G401 (cell line): ENCODE results near the gene TWF1. TPM values are rescaled to one million over a fixed set of nuclear protein-coding genes. Genes with fewer than 3 reads are reported as not detected.
A peak's percentile ranks its signal among the peaks of the same experiment; 100 is the strongest.
"Not testable (repeated sequence)": the region's sequence is repeated elsewhere in the genome, so short reads cannot be mapped to it uniquely, and the experiment has no call there.

Experiments
- DNase-seq: peaks from one replicate; pipeline ENCODE4 v3.0.0-alpha.2; 2015; ENCODE audit warnings: low spot score
- in situ Hi-C: cut with HindIII; loops from 2 replicates; pipeline ENCODE4 v1.10.0; 2016; ENCODE audit warnings: low sequenced_read_pairs, mixed read lengths
- total RNA-seq: library from RNA; depleted of rRNA; stranded (reverse); fragments of >200 nt; shearing (Covaris generic); gene quantifications from 2 replicates; pipeline ENCODE4 v1.2.3, GENCODE V29; 2014

TWF1 gene
- total RNA-seq, 1 experiment from 2014 or later: 173 TPM

DNA sequence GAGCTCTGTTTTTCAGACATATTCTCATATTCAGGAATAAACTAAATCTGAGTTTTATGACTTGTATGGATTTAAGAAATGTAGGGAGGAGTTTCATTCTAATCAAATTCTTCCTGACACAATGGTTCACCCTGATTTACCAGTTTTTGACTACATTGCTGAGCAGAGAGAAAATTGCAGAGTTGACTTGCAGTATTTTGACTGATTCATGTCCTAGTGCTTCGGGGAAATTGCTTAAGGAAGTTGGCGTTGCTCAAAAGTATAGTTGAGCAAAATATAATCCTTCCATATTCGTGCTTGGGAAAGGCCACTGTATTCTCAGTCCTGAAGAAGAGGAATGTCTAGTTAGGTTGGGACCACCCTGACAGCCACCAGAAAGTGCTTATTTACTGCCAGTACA, 1.3 kb upstream of the TWF1 start:
- in situ Hi-C loops: no loop called here
- DNase-seq: no peak

DNA sequence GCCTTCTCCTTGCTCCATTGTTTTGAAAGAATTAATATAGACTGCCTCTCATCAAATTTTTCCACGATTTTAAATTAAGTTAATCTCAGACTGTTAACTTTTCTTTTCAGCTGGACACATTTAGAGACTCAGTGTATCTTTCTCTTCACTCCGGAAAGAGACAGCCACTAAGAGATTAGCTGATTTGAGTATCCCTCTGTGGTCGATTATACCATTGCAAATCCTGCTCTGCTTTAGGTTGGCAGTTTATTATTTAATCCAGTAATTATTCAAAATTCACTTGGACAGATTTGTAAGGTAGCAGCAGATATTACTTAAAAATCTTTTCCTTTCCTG, 588 bp upstream of the TWF1 start:
- no peak for DNase-seq
- in situ Hi-C loops: no loop called here

DNA sequence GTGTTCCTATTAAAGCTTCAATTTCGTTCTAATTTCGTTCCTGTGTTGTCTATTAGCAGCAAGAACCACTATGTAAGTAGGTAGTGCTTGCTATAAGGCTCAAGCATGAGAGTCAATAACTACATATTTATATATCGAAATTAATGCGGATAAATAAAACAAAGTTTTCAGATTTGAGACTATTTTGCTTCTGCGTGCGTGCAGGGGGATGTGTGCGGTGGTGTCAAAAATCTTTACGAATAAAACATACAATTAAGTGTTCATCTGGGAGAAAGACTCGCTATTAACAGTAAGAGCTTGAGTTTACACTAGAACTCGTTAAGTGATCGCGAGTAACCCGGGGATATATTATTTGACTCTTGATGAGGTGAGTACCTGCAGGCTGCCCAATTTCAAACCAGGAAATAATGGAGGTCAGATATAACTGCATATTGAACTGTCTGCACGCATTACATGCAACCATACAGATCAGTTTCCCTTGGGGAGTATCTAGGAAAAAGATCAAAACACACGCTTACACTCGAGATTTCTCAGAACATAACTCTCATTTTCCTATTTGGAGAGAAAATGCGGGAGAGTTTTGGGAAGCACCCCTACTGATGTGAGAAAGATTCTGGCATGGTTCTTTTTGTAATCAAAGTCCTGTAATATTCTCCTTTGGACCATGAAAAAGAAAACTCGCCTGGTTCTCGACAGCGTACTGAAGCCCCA, 813 bp downstream of the TWF1 start:
- DNase-seq: no peak
- in situ Hi-C loops: no loop called here

DNA sequence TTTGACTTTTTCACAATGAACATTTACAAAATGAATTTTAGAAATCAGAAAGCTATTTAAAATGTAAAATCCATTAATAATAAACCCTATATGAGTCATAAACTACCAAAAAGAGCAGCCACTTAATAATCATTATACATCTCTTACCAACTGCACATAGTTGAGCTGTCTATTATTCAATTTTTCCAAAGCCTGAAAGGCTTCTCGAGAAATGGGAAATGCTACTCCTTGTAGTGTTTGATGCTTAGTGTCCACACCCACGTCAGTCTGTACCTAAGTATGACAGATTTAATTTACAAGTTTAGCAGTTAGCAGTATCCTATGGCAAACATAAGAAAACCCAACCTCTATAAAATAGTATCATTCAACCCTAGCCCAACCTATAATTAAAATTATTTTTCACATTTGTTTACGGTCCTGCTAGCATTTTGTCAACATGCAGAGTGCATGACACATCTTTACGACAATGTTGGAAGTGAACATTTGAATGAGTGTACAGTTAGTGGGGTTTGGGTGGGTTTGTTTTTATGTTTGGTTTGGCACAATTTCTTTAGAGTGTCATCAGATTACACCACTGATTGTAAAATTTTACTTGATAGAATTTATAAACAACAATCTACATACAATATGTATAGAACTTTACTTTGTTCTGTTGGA, 8.4 kb downstream of the TWF1 start:
- DNase-seq: no peak
- in situ Hi-C loops: no loop called here

DNA sequence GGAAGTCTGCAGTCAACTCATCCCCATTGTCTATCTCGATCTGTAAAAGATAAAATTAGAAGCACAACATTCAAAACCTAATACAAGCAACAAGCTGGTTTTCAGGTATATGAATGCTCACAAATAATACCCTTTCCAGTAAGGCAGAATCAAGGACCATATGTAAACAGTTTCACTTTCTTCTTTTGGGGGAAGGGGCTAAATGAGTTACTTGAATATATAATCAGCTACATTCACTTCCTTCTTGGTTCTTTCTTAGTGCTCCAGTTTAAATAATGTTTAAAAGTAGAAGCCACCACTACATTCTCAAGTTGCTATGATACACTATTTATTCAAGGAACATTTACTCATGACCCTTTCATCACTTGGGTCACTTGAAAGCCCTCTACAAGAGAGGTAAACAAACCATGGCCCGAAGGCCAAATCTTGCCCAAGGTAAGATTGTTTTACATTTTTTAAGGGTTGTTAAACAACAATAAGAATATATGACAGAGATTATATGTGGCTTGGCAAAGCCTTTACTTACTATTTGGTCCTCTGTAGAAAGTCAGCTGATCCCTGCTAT, 10.3 kb downstream of the TWF1 start:
- in situ Hi-C loops: no loop called here
- DNase-seq: no peak

DNA sequence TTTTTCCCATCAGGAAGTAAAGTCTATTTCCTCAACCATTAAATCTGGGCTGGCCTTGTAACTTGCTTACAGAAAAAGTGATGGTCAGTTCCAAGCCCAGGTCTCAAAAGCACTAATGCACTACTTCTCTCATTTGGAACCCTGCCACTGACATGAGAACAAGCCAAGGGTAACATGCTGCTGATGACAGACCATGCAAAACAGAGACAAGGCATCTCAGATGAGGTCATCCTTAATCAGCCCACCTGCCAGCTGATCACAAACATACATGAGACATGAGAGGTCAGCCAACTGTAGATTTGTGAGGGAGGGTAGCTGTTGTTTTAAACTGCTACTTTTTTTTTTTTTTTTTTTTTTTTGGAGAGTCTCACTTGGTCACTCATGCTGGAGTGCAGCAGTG, 16.2 kb downstream of the TWF1 start:
- in situ Hi-C loops: no loop called here
- DNase-seq: no peak

DNA sequence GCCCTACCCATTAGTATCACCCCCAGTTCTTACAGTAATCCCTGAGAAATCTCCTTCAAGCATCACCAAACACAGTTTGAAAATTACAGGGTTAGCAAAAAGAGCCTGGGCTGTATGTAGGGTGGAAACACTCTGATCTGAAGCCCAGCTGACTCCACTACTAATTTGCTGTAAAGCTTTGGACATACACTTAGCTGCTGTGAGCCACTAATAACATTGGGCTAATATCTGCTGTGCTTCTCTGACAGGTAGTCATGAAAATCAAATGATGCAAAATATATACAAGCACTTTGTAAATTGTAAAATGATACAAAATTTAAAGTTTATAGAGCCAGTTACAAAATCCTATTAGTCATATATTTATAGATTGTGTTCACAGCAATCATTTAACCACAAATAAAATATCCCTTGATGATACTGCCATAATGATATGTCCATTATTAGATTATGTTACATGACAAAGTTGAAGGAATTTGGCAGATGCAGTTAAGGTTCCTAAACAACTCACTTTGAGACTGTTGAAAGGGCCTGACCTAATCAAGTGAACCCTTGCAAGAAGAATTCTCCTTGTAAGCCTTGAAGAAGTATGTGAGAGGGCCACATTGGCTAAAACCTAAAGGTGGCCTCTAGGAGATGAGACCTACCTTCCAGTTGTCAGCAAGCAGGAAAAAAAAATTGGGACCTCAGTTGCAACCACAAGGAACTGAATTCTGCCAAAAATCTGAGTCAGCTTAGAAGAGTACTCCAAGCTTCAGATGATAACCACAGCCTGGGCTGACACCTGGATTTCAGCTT, 19.0 kb downstream of the TWF1 start:
- no peak for DNase-seq
- in situ Hi-C loops: no loop called here

DNA sequence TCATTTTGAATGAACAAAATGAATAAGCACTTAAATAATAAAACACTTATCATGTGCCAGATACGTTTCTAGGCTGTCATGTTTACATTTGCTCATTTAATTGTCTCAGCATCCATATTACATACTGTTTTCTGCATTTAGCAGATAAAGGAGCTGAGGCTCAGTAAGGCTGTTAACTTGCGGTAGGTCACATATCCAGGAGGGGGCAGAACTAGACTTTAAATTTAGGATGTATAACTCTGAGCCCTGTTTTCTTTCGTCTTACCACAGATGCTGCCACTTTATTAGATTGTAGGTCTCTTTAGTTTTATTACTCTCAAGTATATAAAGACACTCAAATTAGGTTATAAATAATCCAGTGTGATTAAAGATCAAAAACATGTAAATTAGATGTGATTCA, 29.6 kb downstream of the TWF1 start:
- peak; percentile 28 for DNase-seq
- in situ Hi-C loops: no loop called here

DNA sequence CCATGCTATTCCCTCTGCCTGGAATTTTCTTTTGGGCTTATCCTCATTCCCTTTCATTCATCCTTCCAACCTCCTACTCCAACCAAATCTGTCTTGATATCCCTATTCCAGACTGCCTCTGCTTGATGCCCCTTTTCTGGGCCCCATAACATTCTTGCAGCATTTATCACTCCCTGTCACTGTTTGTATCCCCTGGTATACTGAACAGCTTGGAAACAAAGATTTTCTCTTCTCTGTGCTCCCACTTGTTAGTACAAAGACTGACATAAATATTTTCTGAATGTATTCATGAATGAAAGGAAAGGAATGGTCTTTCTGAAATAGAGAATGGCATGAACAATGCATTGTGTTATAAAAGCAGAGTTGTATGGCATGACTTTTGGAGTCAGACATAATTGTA, 39.8 kb downstream of the TWF1 start:
- in situ Hi-C loops: loop anchor here (10.0 kb wide), 1 partner anchor 119 kb away; no protein-coding TSS in a partner anchor
- DNase-seq: no peak

DNA sequence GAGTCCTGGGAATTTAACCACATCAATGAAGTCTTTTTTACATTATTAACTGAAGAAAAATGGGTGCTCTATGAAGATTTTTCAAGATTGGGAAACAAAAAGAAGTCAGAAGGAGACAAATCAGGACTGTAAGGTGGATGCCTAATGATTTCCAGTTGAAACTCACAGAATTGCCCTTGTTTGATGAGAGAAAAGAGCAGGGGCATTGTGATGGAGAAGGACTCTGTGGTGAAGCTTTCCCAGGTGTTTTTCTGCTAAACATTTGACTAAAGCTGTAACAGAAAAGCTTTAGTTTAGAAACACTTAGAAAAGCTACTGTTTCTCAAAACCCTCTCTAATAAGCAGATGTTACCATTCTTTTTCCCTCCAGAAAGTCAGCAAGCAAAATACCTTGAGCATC, 41.6 kb downstream of the TWF1 start:
- in situ Hi-C loops: loop anchor here (10.0 kb wide), 1 partner anchor 120 kb away; no protein-coding TSS in a partner anchor
- no peak for DNase-seq

DNA sequence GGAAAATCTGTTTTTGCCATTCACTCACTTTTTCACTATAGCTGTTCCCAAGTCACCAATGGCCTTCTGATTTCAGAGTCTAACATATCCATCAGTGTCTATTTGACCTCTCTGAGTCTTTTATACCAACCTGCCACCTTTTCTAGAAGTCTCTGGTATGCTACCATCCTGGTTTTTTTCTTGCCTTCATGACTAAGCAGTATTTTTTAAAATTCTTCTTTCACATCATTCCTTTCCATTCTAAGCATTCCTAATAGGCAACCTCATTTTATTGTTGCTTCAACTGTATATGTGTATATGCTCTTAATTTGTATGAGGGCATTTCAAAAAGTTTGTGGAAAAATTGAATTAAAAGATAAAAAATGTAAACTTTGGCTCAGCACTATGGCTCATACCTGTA, 42.3 kb downstream of the TWF1 start:
- DNase-seq: no peak
- in situ Hi-C loops: loop anchor here (10.0 kb wide), 1 partner anchor 121 kb away; no protein-coding TSS in a partner anchor

DNA sequence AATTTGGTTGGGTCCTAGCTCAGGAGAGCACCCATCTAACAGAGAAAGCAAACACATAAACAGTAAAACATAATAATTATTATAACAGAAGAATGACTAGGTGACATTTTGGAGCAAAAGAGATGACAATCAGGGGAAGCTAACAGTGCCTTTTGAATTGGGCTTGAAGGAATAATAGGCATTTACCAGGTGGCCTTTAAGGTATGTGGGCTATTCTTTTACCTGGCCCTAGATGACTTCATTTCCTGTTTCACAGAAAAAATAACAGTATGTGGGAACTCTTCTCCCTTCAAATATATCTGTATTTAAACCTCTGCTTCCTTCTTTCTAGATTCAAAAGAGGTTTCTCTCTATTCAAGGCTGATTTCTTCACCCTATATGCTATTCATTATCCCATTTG, 43.5 kb downstream of the TWF1 start:
- DNase-seq: no peak
- in situ Hi-C loops: loop anchor here (10.0 kb wide), 1 partner anchor 122 kb away; no protein-coding TSS in a partner anchor

DNA sequence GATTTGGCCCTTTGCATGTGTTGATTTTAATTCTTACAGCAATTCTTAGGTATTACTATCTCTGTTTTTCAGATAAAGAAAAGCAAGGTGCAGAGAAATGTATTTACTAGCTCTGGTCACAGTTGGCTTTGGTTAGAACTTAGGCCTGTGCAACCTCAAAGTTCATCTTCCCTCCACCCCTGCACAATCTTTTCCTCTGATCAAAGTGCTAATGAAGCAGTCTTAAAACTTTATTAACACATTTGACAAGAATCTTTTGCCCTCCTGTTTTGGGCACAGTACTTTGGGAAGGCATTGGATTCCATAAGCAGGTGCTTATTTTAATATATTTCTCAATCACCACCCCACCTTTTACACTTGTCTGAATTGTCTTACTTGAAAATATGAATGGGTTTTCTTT, 44.6 kb downstream of the TWF1 start:
- in situ Hi-C loops: loop anchor here (10.0 kb wide), 1 partner anchor 123 kb away; no protein-coding TSS in a partner anchor
- no peak for DNase-seq

DNA sequence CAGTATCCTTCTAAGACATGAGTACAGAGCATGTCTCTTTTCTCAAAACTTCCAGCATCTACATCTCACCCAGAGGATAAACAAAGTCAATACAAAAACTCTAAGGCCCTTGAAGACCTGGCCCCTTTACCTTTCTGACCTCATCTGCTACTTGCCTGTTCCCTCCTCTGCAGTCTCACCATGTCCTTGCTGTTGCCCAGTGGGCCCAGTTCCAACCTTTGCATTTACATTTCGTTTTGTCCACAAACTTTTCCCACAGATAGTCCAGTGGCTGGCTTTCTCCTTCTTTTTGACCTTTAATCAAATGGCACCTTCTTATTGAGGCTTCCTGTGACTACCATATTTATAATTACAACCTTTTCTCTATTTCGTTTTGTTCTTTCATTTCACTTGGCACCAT, 45.7 kb downstream of the TWF1 start:
- DNase-seq: no peak
- in situ Hi-C loops: loop anchor here (10.0 kb wide), 1 partner anchor 124 kb away; no protein-coding TSS in a partner anchor

DNA sequence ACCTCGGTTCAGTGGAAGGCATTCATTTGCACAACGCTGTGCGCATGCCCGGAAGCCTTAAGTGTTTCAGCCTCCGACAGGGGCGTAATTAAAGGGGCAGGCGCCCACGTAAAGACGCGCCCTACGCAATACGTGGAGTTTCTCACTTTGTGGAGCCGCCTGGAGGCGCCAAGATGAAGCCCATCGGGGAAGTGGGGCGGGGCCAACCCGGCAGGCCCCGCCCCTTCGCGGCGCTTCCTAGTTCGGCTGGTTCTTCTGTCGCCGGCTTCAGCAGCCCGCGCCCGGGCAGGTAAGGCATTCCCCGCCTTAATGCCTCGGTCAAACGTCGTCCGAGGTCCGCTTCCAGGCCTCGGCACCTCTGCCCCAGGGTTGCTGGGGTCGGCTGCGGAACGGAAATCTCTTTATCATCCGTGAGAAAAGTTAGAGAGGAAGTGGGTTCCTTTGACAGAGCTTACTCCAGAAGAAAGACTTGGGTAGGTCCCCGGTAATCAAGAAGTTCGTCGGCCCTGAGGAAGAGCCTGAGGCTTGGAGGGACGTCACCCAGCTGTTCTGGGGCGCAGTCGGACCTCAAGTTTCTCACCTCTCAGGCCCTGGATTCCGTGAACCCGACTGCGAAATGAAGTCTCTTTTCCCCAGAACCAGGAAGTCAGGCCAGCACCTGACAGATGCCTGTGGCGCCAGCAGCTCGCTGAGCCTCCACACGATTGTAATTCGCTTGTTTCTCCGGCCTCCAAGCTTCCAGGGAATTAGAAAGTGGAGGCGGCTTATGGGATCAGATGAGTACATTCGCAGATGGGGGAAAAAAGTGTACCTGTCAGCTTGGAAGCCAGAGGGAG, 47.2 kb downstream of the TWF1 start, which contains the start of the genes IRAK4 and PUS7L:
IRAK4 (plus strand) TSS at position 224 of the 836 bp plus-strand sequence. CDS start 9,161 bp downstream, outside the sequence.
PUS7L (minus strand) TSS at position 63 of the 836 bp plus-strand sequence. CDS start 3,545 bp downstream, outside the sequence.
- peak; percentile 98 for DNase-seq
- in situ Hi-C loops: no loop called here

DNA sequence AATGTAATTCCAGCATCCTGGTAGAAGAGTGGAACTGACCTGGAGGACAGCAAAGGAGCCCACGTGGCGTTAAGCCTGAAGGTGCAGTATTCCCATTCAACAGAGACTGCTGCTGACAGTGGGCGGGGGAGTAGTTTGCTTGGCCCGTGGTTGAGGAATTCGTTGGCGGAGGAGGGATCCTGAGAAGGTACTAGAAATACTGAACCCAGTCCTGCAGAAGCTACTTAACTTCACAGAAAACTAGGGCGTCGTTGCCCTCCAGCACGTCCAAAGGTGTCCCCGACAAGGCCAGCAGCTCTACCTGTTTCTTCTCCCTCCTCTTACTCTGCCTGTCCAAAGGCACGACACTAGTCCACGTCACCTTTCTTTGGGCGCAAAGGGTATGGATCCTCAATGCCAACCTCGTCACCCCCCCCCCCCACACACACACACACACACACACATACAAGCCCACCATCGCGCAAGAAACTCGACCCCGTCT, 47.8 kb downstream of the TWF1 start:
- in situ Hi-C loops: no loop called here
- peak; percentile 65 for DNase-seq

DNA sequence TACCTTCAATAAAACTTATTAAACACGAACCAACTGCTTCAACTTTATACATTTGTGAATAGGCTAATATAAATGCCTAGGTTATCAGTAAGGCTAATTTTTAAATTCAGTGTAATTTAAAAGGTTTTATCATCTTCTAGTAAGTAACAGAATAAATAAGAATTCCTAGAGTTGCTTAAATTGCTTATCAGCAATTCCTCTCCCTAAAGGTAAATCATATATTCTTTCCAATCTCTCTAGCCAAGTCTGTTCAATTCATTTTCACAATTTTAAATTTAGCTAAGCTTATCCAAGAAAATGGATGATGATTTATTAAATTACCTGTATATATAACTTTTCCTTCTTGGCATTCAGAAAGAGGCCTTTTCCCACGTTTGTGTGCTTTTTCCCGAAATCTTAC, 52.1 kb downstream of the TWF1 start:
- DNase-seq: no peak
- in situ Hi-C loops: no loop called here

DNA sequence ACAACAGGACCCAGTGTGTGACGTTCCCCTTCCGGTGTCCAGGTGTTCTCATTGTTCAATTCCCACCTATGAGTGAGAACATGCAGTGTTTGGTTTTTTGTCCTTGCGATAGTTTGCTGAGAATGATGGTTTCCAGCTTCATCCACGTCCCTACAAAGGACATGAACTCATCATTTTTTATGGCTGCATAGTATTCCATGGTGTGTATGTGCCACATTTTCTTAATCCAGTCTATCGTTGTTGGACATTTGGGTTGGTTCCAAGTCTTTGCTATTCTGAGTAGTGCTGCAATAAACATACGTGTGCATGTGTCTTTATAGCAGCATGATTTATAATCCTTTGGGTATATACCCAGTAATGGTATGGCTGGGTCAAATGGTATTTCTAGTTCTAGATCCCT, 54.8 kb downstream of the TWF1 start:
- DNase-seq, in situ Hi-C loops: not testable (repeated sequence)
